NCI-H774 (cell line): ENCODE data around the gene RTN4R.

Experiments used
- DNase-seq: peaks from one replicate; lab custom pipeline; 2025; lab: John Stamatoyannopoulos, UW

Gene RTN4R

GRCh38 chr22:20241579-20242392 is 26.3 kb downstream of the RTN4R start:
- no peak for DNase-seq

- no peak for DNase-seq
Measured at GRCh38 chr22:20240900-20241299, 27.2 kb downstream of the RTN4R start.

- DNase-seq, result no peak
Measured at GRCh38 chr22:20240447-20240764, 27.7 kb downstream of the RTN4R start.

- DNase-seq, result no peak
Measured at GRCh38 chr22:20239676-20240446, 28.3 kb downstream of the RTN4R start.

- DNase-seq, result no peak
Measured at GRCh38 chr22:20238901-20239675, 29.0 kb downstream of the RTN4R start.

- peak; percentile 11 for DNase-seq
Measured at GRCh38 chr22:20238536-20238900, 29.6 kb downstream of the RTN4R start.

GRCh38 chr22:20237480-20238440 is 30.4 kb downstream of the RTN4R start:
- DNase-seq, result no peak

- no peak for DNase-seq
Measured at GRCh38 chr22:20236052-20236717, 31.9 kb downstream of the RTN4R start.

- no peak for DNase-seq
Measured at GRCh38 chr22:20235389-20235991, 32.6 kb downstream of the RTN4R start.

- no peak for DNase-seq
Measured at GRCh38 chr22:20234760-20235388, 33.2 kb downstream of the RTN4R start.

GRCh38 chr22:20234314-20234682 is 33.8 kb downstream of the RTN4R start:
- DNase-seq, result no peak

GRCh38 chr22:20233351-20234313 is 34.5 kb downstream of the RTN4R start:
- DNase-seq, result no peak

- no peak for DNase-seq
Measured at GRCh38 chr22:20232781-20233180, 35.3 kb downstream of the RTN4R start.

- DNase-seq, result no peak
Measured at GRCh38 chr22:20232237-20232598, 35.9 kb downstream of the RTN4R start.

- DNase-seq, result no peak
Measured at GRCh38 chr22:20231514-20232236, 36.4 kb downstream of the RTN4R start.

GRCh38 chr22:20230777-20231420 is 37.2 kb downstream of the RTN4R start:
- DNase-seq, result no peak

GRCh38 chr22:20229916-20230775 is 38.0 kb downstream of the RTN4R start:
- no peak for DNase-seq
